GM10847 (cell line): ENCODE measurements around the gene ANGPTL1.

Experiments used
- POLR2A ChIP-seq: IDR thresholded peaks from 2 replicates; pipeline ENCODE4 v1.6.1; 2011; ENCODE audit not compliant: insufficient read length; ENCODE audit errors: extremely low read depth

Gene ANGPTL1

DNA sequence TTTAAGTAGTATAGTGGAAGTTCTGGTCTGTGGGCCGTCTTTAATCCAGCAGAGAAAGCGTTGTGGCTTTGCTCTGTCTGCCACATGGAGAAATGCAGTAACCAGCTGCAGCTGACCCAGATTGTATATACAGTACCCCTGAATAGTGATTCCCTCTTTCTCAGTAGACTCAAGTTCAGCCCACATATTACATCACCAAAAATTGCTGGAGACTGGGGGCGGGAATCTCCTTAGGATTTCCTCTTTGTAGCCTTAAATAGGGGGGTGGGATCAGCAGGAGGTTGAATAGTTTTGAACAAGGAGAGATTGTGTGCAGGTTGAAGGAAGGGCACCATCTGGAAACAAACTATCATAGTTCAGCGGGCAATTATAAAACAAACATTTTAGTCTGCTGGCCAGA, at the start of gene ANGPTL1:
TSS of gene ANGPTL1 (minus strand) at position 134 of the 400 bp plus-strand sequence. CDS start 5,301 bp downstream, outside the sequence.
- no peak for TF ChIP-seq POLR2A

DNA sequence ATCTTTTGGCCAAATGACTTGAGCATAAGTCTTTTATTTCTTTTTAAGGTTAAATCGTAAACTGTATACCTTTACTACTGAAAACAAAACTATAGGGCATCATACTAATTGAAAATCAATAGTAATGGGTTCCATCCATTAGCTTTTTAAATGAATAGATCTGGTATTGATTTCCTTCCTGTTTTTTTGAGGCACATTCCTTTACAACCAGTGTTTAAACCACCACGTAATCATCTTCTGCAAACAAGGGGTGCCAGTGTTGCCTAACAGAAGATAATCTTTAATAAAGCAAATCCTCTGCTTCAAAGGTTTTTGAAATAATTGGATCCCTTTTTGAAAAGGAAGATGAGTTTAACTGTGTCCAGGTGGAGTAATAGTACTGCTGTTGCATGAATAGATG, 48.7 kb upstream of the ANGPTL1 start:
- TF ChIP-seq POLR2A, result no peak

DNA sequence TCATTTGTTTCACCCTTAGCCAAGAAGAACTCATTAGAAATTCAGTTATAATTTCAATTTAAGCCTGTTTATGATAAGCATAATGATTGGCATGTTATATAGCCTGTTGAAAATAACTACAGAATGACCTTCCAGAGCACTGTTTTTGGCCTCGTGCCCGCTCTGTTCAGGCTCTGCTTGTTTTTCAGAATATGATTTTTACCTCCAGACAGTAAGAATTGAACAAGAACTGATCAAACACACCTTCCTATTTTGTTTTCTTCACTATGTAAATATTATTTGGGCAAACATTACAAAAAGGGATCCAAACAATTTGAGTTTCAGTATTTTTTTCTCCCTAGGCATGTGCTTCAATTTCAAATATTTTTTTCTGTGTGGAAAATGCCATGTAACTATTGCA, 48.1 kb upstream of the ANGPTL1 start:
- TF ChIP-seq POLR2A, result no peak

- TF ChIP-seq POLR2A, result no peak
These were observed 47.4 kb upstream of the ANGPTL1 start for GRCh38 chr1:178918308-178918707.

GRCh38 chr1:178916448-178917174, 45.7 kb upstream of the ANGPTL1 start:
- TF ChIP-seq POLR2A, result no peak

- TF ChIP-seq POLR2A, result no peak
These were observed 41.7 kb upstream of the ANGPTL1 start for GRCh38 chr1:178912597-178912996.

- no peak for TF ChIP-seq POLR2A
These were observed 39.1 kb upstream of the ANGPTL1 start for GRCh38 chr1:178910023-178910422.

GRCh38 chr1:178908358-178908757, 37.5 kb upstream of the ANGPTL1 start:
- no peak for TF ChIP-seq POLR2A

DNA sequence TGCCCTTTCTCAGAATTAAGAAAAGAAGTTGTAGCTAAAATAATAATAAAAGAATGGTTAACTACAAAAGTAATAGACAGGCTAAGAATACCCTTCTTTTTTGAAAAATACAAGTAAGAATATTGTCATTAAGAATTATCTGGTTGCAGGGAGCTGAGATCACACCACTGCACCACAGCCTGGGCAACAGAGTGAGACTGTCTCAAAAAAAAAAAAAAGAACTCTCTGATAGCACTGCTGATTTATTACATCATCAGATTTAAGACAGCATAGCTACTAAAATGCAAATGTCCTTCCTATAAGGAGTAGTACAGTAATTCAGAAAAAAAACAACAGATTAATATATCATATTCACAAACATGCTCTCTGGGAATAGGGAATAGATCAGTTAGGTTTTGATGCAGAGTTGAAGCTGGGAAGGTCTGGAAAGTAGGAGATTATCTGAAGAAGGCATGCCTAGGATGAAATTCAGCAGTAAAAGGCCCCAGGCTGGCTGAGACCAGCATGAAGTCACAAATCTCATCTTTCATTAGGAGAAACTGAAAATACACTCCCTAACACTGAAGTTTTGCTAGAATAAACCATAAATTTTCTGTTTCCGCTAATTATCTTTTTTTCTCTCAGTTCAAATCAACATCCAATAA, 30.7 kb upstream of the ANGPTL1 start:
- TF ChIP-seq POLR2A, result no peak

GRCh38 chr1:178899402-178899801, 28.5 kb upstream of the ANGPTL1 start:
- TF ChIP-seq POLR2A, result no peak

GRCh38 chr1:178898401-178898800, 27.5 kb upstream of the ANGPTL1 start:
- no peak for TF ChIP-seq POLR2A

DNA sequence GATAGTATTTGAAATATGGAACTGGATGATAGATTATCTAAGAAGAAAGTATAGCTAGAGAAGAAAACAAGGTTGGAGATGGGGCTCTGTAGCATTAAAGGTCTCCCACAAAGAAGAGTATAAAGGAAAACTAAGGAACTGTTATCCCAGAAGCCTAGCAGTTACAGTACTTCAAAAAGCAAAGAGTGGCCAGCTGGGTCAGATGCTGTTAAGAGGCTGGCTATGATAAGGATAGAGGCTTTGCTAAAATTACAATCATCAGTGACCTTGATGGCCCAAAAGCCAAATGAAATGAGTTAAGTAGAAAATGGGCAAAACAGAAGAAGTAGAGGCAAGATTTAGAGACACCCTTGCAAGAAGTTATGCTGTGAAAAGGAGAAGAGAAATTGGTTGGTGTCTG, 25.1 kb upstream of the ANGPTL1 start:
- TF ChIP-seq POLR2A, result no peak

GRCh38 chr1:178886551-178886950, 15.7 kb upstream of the ANGPTL1 start:
- TF ChIP-seq POLR2A, result no peak

DNA sequence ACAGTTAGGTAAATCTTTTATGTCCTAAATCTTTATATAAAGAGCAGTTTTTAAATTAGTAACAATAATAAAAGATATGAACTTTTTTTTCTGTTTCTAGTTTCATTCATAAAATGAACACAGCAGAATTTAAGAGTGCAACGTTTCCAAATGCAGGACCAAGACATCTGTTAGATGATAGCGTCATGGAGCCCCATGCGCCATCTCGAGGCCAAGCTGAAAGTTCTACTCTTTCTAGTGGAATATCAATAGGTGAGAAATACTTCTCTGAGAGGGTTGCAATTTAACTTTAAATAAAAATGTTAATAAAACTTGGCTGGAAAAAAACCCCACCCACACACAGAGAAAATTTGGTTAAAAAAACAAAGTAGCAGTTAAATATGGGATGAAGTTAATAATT, 15.0 kb upstream of the ANGPTL1 start:
- no peak for TF ChIP-seq POLR2A

GRCh38 chr1:178881950-178882349, 11.1 kb upstream of the ANGPTL1 start:
- no peak for TF ChIP-seq POLR2A

- TF ChIP-seq POLR2A, result no peak
These were observed 7.0 kb upstream of the ANGPTL1 start for GRCh38 chr1:178877896-178878295.

- TF ChIP-seq POLR2A, result no peak
These were observed 5.1 kb upstream of the ANGPTL1 start for GRCh38 chr1:178875936-178876335.

GRCh38 chr1:178874966-178875365, 4.1 kb upstream of the ANGPTL1 start:
- no peak for TF ChIP-seq POLR2A
